Measurements from ENCODE around the gene SH3BP1. TPM values are rescaled to one million over a fixed set of nuclear protein-coding genes. Genes with fewer than 3 reads are reported as not detected.

The SH3BP1 gene
- total RNA-seq, 8 experiments from 2014 or later, result 0.87 to 17.3 (median 3.3) TPM

DNA sequence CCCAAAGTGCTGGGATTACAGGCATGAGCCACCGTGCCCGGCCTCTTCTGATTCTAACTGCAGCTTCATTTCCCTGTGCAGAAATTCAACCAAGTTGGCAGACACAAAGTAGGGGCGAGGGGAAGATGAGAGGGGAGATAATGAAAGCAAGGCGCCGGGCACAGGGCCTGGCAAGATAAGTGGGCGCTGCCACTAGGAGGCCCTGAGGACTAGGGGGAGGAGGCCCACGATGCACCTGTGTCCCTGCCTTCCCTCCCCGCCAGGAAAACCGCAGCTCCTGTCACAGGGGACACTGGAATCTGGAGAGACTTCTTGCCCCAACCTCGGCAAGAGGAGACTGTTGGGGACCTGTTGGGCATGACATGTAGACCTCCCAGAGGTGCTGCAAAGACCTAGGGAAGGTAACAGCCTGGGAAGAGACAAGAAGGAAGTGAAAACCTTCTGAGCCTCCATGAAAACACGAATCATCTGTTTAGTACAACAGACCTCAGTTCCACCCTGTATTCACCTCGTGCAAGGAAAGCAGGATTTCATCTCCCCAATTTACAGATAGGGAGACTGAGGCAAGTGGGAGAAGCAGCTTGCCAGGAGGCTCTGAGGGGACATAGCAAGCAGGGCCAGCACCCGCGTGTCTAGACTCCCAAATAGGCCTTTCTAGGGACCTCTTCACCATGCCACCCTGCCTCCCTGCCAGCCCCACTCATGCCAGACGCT, 32.9 kb downstream of the SH3BP1 start:
- H3K4me3 ChIP-seq, result no peak overlapping the region
- peaks cover 12 to 17% of the 10 kb centered on the region in 2 donors for H3K4me1 ChIP-seq (replicated peaks in 1 of 2)
- WGBS, 10 experiments, result 40 to 100% (median 92%) methylated on average over 1 to 5 of the region's 15 CpGs; no CpG with 5 or more reads in 5 of the 10 experiments
- ATAC-seq (replicated peaks in 6 of 8), result no peak
- H3K27ac ChIP-seq, result no peak overlapping the region
- in situ Hi-C loops (cut with MboI; ENCODE audit: low pct_unique_long_range_greater_than_20kb in 2 of 9, low sequenced_read_pairs in 9 of 9, unreplicated experiment in 9 of 9), result no loop called here

DNA sequence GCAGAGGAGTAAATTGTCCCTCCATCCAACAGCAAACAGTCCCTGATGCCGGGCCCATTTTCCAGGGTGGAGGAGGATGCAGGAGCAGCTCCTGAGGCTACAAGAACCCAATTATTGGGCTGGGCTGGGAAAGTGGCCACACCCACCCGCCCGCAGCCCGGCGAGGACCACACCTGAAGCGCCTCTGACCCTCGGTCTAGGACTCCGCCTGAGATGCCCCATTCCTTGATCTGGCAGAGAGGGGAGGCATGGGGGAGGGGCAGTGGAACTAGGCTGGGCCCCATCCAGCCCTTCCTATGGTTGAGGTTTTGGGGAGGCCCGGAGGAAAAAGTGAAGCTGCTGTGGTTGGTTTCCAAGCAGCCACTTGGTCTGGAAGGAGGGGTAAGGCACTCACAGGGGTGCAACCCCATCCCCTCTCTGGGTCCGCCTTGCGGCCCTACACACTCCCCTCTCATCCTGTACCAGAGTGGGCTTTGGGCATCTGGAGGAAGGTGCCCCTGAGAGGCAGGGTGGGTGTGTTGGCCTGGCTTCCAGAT, 33.5 kb downstream of the SH3BP1 start:
- in situ Hi-C loops (cut with MboI; ENCODE audit: low pct_unique_long_range_greater_than_20kb in 2 of 9, low sequenced_read_pairs in 9 of 9, unreplicated experiment in 9 of 9), result no loop called here
- H3K27ac ChIP-seq, result no peak overlapping the region
- 100% methylated on average over 5 of the region's 11 CpGs; no CpG with 5 or more reads in 9 of the 10 experiments for WGBS, 10 experiments
- no peak overlapping the region for H3K4me3 ChIP-seq
- ATAC-seq (replicated peaks in 6 of 8), result no peak
- peaks cover 16 to 19% of the 10 kb centered on the region in 2 donors for H3K4me1 ChIP-seq (replicated peaks in 1 of 2)

DNA sequence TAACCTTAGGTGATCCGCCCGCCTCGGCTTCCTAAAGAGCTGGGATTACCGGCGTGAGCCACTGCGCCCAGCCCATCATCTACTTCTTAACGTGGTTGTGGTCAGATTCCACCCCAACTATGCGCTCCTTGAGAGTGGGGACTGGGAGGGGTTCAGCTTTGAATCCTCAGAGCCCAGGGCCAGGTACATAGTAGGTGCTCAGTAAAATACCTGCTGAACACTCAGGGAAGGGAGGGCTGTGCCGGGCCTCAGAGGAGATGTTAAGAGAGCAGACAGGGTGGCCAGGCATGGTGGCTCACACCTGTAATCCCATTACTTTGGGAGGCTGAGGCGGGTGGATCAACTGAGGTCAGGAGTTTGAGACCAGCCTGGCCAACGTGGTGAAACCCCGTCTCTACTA, 34.8 kb downstream of the SH3BP1 start:
- no peak for ATAC-seq (replicated peaks in 6 of 8)
- in situ Hi-C loops (cut with MboI; ENCODE audit: low pct_unique_long_range_greater_than_20kb in 2 of 9, low sequenced_read_pairs in 9 of 9, unreplicated experiment in 9 of 9), result no loop called here
- Histone ChIP-seq H3K27ac (peak overlapping the region in 1 of 2 donors; percentile 59), H3K4me1 (replicated peaks in 1 of 2) (peaks cover 16 to 20% of the 10 kb centered on the region in 2 donors), H3K4me3 (no peak overlapping the region)
- 80 to 100% (median 92%) methylated on average over 1 to 6 of the region's 12 CpGs; no CpG with 5 or more reads in 2 of the 10 experiments for WGBS, 10 experiments

DNA sequence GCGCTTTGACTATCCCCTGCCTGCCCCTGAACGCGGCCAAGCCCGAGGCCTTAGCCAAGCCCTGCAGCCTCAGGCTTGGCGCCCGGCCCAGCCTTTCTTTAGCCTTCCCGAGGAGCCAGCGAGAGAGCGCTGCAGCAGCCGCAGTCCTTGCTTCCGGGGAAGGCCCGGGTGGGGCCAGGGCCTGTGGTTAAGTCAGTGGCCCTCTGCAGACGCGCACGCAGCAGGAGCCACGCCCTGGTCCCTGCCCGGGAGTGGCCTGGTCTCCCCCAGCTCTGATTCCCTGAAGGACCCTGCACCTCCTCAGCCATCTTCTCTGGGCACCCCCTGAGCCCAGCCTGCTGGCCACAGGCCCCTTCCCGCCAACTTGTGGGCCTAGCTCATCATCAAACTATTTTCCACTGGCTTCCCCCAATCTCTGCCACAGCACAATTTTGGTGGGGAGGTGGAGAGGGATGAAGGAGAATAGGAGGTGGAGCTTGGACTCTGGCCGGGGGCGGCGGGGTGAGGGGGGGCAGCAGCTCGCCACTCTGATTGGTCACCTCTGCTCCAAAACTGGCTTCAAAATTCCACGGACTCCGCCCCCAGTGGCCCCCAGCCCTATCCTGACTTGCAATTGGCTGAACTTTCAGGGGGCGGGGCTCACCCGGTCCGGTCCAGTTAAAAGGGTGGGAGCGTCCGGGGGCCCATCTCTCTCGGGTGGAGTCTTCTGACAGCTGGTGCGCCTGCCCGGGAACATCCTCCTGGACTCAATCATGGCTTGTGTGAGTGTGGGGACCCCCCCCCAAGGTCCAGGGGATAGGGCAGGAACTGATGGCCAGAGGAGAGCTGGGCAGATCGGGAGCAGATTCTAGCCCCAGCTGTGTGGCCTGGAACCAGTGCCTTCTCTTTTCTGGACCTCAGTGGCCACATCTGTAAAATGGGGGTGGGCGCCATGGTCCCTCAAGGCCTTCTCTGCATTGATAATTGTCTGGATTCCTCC, 35.8 kb downstream of the SH3BP1 start, which contains the start of gene LGALS1:
Gene LGALS1 (plus strand): TSS at position 686 of the 979 bp plus-strand sequence. CDS start 67 bp downstream, at position 753.
- WGBS, 10 experiments, result 0 to 52% (median 16%) methylated on average over 2 to 10 of the region's 34 CpGs; no CpG with 5 or more reads in 4 of the 10 experiments
- peak within 1 kb of the TSS in 4 of 5 donors; percentile 26 to 49 (median 42) for H3K4me3 ChIP-seq

DNA sequence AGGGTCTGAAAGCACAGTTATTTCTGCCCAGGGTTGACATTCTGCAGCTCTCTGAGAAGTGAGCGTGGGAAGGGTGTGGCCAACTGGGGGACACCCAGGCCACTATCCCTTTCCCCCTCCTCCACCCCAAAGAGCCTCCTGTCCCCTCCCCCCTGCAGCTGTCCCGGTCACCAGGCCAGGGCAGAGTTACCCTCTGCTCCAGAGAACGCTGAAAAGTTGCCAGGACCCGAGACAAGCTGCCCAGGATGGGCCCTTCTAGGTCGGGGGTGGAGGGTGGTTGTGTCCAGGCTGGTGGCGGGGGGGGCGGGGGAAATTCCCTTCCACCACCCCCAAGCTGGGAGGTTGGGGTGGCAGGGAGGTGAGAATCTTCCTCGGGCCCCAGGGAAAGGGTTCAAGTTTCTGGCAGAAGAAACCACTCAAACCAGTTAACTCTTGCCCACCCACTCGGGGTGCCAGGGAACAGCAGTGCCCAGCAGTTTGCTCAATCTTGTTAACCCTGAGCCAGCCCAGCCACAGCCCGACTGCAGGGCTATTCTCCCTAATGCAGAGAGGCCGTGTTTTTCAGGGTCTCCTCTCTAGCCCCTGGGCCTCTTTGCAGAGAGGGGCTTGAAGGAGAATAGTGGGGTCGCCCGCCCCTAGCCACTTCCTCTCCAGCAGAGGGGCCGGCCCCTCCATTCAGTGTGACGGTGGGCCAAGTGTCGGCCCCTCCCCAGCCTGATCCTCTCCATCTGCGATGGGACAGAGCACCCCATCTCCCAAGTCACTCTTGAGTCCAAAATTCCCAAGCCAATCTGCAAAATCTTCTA, 36.7 kb downstream of the SH3BP1 start:
- peaks cover 16 to 20% of the 10 kb centered on the region in 2 donors for H3K4me1 ChIP-seq (replicated peaks in 1 of 2)
- WGBS, 10 experiments, result 27 to 36% methylated on average over 2 to 3 of the region's 17 CpGs; no CpG with 5 or more reads in 8 of the 10 experiments
- peak overlapping the region; percentile 19 to 49 (median 40) for H3K4me3 ChIP-seq
- in situ Hi-C loops (cut with MboI; ENCODE audit: low pct_unique_long_range_greater_than_20kb in 2 of 9, low sequenced_read_pairs in 9 of 9, unreplicated experiment in 9 of 9), result no loop called here
- ATAC-seq (replicated peaks in 6 of 8), result peak in 2 of 8 experiments; percentile 0 to 3
- H3K27ac ChIP-seq, result peak overlapping the region; percentile 63 to 77

More for the DNA sequence above, 35.8 kb downstream of the SH3BP1 start, which contains the start of gene LGALS1:
- in situ Hi-C loops (cut with MboI; ENCODE audit: low pct_unique_long_range_greater_than_20kb in 2 of 9, low sequenced_read_pairs in 9 of 9, unreplicated experiment in 9 of 9), result no loop called here
- peak; percentile 34 to 82 (median 46) for ATAC-seq (replicated peaks in 6 of 8)
- peak within 1 kb of the TSS; percentile 63 to 77 for H3K27ac ChIP-seq
- peaks cover 16 to 20% of the 10 kb centered on the region in 2 donors for H3K4me1 ChIP-seq (replicated peaks in 1 of 2)

DNA sequence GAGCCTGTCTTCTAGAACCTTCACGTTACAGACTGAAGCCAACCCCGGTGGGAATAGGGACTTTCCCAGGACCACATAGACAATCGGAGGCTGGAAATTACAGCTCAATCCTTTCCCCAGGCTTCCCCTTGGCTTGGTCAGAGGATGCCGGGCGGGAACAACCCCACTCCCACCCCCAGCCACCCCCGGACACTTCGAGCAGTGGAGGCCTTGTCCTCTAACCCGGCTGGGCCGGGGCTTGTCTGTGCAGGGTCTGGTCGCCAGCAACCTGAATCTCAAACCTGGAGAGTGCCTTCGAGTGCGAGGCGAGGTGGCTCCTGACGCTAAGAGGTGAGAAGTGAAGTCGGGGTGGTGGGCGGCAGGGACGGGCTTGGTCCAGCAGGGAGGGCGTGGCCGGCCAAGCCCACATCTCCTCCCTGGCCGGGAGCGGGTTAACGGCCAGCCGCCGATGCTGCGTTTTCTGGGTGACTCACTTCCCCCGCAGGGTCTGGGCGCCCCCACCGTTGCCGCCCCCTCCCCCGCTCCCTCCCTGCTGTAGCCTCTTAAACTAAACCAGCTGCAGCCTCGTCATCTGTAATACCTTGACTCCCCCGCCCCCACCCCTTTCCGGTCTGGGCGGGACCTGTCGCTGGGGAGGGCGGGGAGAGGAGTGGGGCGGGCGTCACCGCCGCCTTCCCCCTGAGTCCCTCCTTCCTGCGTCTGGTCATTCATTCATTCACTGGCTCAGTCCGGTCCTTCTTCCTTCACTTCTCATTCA, 37.4 kb downstream of the SH3BP1 start:
- ATAC-seq (replicated peaks in 6 of 8), result peak; percentile 42 to 85 (median 80)
- peaks cover 16 to 20% of the 10 kb centered on the region in 2 donors for H3K4me1 ChIP-seq (replicated peaks in 1 of 2)
- 0% methylated on average over 3 of the region's 42 CpGs; no CpG with 5 or more reads in 9 of the 10 experiments for WGBS, 10 experiments
- in situ Hi-C loops (cut with MboI; ENCODE audit: low pct_unique_long_range_greater_than_20kb in 2 of 9, low sequenced_read_pairs in 9 of 9, unreplicated experiment in 9 of 9), result no loop called here
- H3K4me3 ChIP-seq, result peak overlapping the region; percentile 19 to 49 (median 40)
- peak overlapping the region; percentile 63 to 77 for H3K27ac ChIP-seq

DNA sequence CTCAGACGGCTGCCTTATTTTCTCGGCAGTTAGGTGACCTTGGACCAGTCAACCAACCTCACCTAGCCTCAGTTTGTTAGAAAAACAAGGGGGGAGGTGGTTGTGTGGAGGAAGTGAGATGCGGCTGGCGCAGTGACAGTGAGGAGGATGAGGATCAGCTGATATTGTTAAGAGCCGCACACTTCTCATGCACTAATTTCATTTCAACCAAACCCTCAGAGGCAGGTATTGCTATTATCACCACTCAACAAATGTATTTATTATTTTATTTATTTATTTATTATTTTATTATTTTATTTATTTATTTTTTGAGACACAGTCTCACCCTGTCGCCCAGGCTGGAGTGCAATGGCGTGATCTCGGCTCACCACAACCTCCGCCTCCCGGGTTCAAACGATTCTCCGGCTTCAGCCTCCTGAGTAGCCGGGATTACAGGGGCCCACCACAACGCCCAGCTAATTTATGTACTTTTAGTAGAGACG, 38.1 kb downstream of the SH3BP1 start:
- 0 to 100% (median 80%) methylated on average over 1 to 10 of the region's 15 CpGs; no CpG with 5 or more reads in 1 of the 10 experiments for WGBS, 10 experiments
- Histone ChIP-seq H3K4me3 (peak overlapping the region in 4 of 5 donors; percentile 26 to 49 (median 42)), H3K4me1 (replicated peaks in 1 of 2) (peaks cover 16 to 20% of the 10 kb centered on the region in 2 donors), H3K27ac (peak overlapping the region in 1 of 2 donors; percentile 63)
- ATAC-seq (replicated peaks in 6 of 8), result no peak
- in situ Hi-C loops (cut with MboI; ENCODE audit: low pct_unique_long_range_greater_than_20kb in 2 of 9, low sequenced_read_pairs in 9 of 9, unreplicated experiment in 9 of 9), result no loop called here

DNA sequence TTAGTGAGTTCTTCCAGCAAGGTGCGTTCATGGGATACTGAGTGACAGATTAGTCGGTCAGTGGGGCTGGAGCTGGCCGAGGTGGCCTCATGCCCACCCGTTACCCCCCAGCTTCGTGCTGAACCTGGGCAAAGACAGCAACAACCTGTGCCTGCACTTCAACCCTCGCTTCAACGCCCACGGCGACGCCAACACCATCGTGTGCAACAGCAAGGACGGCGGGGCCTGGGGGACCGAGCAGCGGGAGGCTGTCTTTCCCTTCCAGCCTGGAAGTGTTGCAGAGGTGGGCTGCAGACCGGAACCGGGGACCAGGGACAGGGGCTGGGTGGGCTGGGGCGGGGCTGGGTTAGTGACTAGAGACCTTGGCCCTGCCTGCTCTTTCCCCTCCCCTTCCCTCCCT, 38.9 kb downstream of the SH3BP1 start:
- Histone ChIP-seq H3K4me1 (replicated peaks in 1 of 2) (peaks cover 16 to 20% of the 10 kb centered on the region in 2 donors), H3K4me3 (no peak overlapping the region), H3K27ac (no peak overlapping the region)
- no peak for ATAC-seq (replicated peaks in 6 of 8)
- in situ Hi-C loops (cut with MboI; ENCODE audit: low pct_unique_long_range_greater_than_20kb in 2 of 9, low sequenced_read_pairs in 9 of 9, unreplicated experiment in 9 of 9), result no loop called here
- 45 to 58% methylated on average over 2 to 4 of the region's 18 CpGs; no CpG with 5 or more reads in 8 of the 10 experiments for WGBS, 10 experiments

DNA sequence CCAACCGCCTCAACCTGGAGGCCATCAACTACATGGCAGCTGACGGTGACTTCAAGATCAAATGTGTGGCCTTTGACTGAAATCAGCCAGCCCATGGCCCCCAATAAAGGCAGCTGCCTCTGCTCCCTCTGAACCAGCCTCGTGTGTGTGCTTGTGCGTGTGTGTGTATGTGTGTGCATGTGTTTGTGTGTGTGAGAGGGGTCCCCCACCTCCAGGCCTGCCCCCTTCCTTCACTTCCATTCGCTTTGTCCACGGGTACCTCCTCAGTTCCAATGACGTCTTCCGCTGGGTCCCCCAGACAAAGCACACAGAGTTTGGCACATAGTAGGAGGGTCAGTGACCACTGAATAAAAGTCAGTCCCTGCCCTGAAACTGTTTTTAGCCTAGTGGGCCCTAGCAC, 40.2 kb downstream of the SH3BP1 start:
- Histone ChIP-seq H3K4me3 (no peak overlapping the region), H3K4me1 (replicated peaks in 1 of 2) (peaks cover 16 to 18% of the 10 kb centered on the region in 2 donors), H3K27ac (no peak overlapping the region)
- no peak for ATAC-seq (replicated peaks in 6 of 8)
- in situ Hi-C loops (cut with MboI; ENCODE audit: low pct_unique_long_range_greater_than_20kb in 2 of 9, low sequenced_read_pairs in 9 of 9, unreplicated experiment in 9 of 9), result no loop called here
- WGBS, 10 experiments, result 72 to 100% (median 91%) methylated on average over 1 to 6 of the region's 8 CpGs; no CpG with 5 or more reads in 3 of the 10 experiments

DNA sequence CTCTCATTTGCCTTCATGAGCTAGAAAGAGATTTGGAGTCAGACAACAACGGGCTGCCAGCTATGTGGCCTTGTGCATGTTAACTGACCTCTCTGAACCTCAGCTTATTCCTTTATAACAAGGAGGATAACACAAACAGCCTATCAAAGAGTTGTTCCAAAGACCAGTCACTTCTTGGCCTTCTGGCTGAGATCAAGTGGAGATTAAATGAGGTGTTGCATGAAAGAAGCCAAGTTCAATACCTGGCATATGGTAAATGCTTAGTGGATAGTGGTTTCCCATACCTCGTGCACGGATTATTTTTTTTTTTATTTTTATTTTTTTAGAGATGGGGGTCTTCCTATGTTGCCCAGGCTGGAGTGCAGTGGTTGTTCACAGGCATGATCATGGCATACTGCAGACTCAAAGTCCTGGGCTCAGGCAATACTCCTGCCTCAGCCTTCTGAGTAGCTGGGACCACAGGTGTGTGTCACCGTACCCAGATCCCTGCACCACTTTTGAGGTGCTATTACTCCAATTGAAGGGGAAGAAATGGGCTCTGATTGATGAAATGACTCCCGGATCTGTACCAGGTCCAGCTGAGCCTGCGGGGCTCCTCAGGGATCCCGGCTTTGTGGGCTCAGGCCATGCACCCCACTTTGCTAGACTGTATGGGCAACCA, 40.9 kb downstream of the SH3BP1 start:
- no peak overlapping the region for H3K4me3 ChIP-seq
- in situ Hi-C loops (cut with MboI; ENCODE audit: low pct_unique_long_range_greater_than_20kb in 2 of 9, low sequenced_read_pairs in 9 of 9, unreplicated experiment in 9 of 9), result no loop called here
- WGBS, 10 experiments, result 45 to 89% (median 76%) methylated on average over 2 to 6 of the region's 7 CpGs; no CpG with 5 or more reads in 3 of the 10 experiments

DNA sequence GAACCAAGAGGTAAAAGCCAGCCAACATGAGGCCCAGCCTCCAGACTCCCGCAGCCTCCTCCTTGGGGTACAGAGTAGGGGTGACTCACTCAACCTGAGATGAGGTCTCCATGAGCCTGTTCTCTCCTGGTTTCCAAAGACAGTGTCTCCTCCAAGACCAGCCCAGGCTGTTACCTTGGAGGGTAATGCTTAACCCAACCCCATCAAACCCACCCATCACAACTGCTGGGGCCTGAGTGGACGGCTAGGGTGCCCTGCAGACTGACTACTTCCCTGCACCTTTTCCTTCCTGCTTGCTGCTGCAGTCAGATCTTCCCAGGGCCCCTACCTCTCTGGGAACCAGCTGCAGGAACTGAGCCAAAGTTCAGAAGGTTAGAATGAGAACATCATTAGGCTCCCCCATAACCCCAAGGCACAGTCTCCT, 41.5 kb downstream of the SH3BP1 start:
- peaks cover 8 to 10% of the 10 kb centered on the region in 2 donors for H3K4me1 ChIP-seq (replicated peaks in 1 of 2)
- in situ Hi-C loops (cut with MboI; ENCODE audit: low pct_unique_long_range_greater_than_20kb in 2 of 9, low sequenced_read_pairs in 9 of 9, unreplicated experiment in 9 of 9), result no loop called here
- WGBS, 10 experiments, result 83 to 100% methylated on average over 1 of the region's 2 CpGs; no CpG with 5 or more reads in 8 of the 10 experiments
- H3K4me3 ChIP-seq, result no peak overlapping the region
- ATAC-seq (replicated peaks in 6 of 8), result no peak
- no peak overlapping the region for H3K27ac ChIP-seq

More for the DNA sequence above, 40.9 kb downstream of the SH3BP1 start:
- Histone ChIP-seq H3K4me1 (replicated peaks in 1 of 2) (peaks cover 10 to 13% of the 10 kb centered on the region in 2 donors), H3K27ac (no peak overlapping the region)
- no peak for ATAC-seq (replicated peaks in 6 of 8)

Data from motor neuron (in vitro differentiated cells).